Hepatic stellate cell (primary cell): ENCODE measurements around the gene LRRC4.

ENCODE experiments used
- DNase-seq: peaks from one replicate; pipeline ENCODE4 v3.0.0; 2011; ENCODE audit warnings: low spot score

The LRRC4 gene

DNA sequence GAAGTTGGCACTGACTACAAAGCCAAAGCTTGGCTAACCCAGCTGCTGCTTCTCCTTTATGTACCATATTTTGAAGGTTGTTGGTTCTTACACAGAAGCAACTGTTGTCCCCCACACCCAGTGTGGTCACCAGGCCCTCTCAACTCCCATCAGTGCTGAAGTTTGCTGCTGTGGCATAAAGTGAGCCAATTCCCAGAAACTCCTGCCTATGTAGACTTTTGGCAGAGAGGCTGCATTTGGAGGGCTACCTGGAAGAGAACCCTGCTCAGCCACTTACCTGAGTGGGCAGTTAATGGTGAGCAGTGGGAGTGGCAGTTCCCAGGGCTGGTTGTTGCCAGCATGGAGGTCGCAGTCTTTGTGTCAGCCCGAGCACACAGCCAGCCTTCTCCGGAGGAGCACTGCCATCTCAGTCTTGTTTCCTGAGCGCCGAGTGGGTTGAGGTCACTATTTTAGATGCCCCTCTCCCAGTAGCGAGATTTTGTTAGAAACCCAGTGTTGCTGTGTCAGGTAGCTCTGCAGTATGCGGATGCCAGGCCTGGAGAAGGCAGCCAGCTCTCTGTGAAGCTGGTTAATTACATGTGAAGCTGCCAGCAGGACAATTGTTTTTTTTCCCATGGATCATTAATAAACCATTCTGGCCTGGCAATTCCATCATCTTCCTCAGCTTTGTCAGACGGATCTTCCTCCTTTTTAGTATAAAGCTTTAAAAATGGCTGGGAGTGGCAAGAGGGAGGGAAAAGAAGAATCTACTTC, 24.5 kb downstream of the LRRC4 start:
- DNase-seq = no peak

DNA sequence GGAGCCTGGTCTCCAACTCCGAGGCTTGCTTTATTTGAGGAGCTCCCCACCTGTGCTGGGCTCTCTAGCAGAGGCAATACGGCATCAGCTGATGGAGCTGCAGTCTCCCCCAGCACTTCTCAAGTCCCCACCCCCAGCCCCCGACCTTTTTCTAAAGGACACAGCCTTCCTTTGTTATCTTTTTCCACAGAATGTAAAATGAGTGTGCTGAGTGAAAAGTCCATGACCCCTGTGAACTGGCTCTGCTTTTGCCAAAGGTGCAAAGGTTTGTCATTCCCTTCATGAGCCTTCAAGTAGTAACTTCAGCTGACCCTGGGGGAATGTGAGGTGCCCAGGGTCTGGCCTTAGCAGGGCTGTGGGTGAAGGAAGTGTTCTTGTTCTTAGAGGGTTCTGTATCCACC, 25.5 kb downstream of the LRRC4 start:
- no peak for DNase-seq

DNA sequence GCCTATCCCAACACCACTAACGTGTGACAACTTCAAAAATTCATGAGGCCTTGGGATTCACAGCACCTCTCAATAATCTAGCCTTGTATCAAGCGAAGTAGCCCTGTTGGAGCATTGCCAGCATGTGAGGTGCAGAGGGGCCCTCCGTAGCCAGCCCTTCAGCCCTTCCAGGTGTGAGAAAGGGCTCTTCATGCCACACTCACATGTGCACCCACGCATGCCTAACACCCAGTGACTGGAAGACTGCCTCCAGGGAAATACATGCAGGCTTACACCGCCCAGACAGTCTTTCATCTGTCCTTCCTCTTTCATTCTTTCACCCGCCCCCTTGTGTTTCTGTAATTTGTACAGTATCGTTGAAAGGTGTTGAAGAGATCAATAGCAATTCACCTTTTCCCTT, 26.1 kb downstream of the LRRC4 start:
- DNase-seq = no peak

DNA sequence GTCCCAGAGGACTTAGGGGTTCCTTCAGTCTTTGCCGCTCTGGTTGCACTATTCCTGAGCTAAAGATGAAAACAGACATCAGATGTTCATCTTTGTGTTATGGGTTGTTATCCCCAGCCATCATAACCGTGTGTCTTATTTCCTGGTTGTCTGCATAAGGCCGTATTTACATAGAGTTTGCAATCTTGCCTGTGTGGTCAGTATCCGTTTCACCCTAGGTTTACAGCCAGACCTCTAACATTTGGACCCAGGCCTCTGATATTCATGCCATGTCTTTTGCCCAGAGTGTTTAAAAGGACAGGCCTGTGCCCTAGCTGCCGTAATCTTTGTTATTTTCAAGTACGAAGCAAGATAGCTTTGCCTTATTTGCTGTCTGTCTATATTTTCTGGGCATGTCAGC, 26.6 kb downstream of the LRRC4 start:
- no peak for DNase-seq

DNA sequence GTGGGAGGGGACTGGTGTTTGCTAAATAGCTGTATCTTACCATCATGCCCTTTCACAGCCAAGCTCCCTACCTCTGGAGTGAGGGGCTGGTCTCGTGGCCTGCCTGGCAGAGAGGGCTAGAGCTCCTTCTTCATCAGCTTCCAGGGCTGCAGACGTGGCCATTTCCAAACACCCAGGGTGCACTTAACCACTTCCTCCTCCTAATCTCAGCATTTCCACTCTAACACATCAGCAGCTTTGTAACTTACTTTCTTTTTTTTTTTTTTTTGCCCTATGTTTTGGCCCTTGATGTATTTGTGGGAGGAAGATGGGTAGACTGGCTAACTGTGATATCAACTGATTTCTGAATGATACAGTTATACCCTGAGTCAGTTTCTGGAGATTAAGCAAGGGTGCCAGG, 27.4 kb downstream of the LRRC4 start:
- no peak for DNase-seq

DNA sequence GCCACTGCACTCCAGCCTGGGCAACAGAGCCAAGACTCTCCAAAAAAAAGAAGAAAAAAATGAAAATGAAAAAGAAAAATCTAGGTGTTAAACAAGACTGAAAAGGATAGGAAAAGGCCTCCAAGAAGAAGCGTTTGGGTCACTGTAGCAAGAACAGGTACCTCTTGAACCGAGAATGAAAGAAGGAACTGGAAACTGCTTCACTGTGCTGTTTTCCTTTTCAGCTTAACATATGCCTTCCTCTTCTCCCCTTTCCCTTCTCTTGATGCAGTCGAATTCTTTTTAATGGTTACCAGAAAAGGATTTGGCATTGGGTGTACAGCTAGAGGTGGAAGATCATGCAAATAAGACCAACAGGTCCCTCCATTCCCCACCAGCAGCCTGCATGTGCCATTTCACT, 28.1 kb downstream of the LRRC4 start:
- DNase-seq = no peak

DNA sequence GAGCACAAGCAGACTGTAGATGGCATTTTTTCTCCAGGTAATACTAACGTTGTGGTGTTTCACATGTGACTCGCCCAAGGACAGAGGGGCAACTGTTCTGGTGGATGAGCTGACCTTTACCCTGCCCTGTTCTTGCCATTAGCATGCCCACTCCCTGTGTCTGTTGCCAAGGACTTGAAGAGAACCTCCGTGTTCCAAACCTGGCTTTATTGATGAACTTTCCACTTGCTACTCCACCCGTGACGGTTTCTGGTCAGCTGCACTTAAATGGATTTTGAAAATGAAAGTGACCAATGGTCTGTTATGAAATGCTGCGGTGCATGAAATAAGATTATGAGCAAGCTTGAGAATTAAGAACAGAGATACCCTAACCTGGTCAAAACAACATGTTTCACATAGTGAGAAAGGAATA, 30.4 kb downstream of the LRRC4 start:
- no peak for DNase-seq

DNA sequence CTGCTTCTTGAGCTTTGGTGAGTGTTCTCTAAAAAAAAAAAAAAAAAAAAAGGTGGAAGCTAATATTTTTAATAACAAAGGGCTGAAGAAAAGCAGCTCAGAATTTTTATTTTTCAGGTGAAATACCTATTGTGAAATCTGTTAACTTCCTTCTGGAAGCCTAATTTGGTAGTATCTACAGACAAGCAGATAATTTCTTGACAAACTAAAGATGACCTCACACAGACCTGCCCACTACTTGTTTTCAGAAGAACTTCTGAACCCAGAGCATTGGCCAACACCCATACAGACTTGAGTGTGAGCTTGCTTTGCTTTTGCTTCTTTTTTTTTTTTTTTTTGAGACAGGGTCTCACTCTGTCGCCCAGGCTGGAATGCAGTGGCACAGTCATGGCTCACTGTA, 31.2 kb downstream of the LRRC4 start:
- DNase-seq = no peak

DNA sequence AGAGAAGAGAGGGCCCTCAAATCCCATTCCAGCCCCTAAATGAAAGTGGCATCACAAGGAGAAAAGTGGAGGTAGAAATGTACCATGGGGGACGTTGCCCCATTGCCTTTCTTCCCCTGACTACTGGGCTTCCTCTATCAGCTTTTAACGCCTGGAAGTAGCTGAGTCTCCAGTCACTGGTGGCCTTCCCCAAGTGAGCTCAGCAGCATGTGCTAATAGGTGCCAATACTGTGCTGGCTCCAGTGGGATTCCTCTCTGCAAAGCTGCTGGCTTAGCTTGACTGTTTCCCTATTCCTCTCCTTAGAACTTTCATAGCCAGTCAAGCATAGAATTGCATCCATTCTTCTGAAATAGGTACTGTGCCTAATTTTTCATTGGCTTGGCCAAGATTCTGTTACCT, 32.6 kb downstream of the LRRC4 start:
- no peak for DNase-seq

DNA sequence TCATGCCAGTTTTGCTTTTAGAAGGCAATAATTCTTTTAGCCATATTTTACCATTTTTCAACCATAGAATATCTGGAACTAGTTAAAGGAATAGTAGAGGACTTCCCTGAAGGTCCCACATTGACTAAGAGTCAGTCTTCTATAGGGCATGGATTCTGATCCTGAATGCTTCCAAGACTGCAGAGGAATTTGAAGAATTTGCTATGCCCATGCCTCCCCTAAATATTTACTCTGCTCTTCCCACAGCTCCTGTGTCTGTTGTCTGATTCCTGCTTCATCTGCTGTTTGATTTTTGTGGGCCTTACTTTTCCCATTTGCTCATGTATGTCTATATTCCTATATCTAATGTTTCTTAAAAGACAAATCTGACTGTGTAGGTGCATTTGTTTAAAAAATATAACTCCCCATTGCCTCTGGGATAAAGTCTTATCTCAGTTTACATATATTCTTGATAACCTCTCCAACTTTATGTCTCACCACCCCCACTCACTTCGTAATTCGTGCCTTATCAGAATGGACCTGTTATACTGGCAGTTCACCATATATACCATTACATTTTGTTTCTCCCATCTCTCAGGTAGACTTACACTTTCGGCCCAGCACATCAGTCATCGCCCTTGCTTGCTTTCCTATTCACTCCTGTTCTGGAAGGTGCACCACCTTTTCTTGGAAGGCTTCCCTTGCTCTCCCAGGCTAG, 33.9 kb downstream of the LRRC4 start:
- DNase-seq = peak; percentile 29

DNA sequence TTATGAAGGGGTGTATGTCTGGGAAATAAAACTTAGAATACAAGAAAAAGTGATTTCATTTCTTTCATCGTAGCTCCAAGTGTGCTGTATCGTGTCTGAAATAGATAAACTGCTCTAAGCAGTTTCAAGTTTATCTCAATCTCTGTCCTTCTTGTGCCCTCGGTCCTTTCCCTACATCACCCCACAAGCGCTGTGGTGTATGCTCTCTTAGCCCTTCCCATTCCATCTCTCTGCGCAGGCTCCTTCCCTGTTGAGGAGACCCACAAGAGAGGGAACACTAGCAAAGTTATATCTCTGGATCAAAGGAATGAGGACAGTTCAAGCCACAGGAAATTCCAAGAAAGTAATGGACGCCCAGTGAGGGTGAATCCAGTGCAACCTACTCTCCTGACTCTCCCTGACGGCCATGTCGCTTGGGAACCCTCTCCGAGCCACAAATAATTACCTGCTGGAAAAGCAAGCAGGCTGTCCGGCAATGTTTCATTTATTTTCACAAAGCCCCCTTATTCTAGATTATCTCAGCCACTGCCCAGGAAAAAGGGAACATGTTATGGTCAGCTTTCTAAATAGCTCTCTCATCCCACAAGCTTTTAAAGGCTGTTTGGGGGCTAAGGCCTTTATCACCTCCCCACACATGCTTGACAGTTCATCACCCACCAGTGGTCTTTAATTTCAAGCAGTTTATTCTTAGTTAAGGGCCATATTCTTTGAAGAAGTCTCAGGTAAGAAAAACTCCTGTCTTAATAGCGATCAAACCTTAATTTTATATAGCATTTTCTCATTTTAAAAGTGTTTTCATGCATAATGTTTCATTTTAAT, 34.8 kb downstream of the LRRC4 start:
- no peak for DNase-seq

DNA sequence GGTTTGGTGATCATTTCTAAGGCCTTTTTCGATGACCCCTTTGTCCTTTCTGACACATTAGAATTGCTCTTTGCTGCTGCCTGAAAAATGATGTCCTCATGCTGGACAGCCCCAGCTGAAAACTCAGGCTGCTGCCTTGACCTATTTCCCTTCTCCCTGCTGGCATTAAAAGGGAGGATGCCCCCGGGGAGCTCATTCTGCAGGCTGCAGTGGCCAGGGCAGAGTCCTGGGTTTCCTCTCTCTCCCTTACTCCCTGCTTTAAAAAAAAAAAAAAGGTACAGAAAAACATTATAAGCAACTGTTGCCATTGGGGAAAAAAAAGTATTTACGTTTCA, 35.4 kb downstream of the LRRC4 start:
- no peak for DNase-seq

DNA sequence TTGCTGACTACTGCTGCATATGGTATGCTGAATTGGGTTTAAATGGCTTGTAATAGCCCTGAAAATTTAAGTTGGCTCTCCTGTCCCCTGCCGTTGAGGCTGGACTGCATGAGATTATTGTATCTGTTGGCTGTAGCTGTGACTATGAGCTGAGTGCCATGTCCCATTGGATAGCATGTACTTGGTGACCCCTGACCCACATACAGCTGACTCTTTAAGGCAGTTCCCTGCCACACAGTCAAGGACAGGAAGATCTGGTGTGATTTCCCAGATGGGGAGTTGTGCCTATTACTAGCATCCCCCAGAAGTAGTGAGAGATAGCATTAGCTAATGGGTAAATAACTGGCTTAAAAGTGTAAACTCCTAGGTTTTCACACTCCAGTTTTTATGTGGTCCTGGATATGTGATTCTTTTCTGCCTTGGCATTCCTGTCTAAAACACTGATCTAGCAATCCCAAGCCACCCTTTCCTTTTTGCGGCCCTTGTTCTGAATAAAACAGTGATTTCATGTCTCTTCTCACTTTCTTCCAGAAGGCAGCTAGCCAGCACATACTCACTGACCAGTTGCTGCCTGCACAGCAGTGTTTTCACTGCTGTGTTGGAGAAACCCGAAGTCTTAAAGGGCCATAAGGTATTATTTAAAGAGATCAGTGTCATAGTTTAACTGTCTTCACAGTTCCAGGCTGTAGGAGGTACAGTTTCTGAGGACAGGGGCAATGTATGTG, 35.9 kb downstream of the LRRC4 start:
- peak; percentile 24 for DNase-seq

DNA sequence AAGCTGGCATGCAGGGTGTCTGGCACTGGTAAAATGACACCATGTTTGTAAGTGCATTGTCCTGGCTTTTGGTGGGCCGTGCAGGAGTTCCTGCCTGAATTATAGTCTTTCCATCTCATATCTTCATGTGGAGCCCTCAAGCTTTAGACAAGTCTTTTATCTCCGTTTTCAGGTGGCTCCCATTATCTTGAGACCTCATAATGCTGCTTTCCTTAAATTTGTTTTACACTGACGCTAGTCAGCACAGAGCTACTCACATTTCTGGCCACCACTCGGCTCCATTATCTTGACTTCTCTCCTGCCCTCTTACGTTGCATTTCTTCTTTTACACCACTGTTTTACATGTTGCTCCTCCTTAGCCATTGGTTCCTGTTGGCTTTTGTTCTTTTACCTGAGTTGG, 37.2 kb downstream of the LRRC4 start:
- DNase-seq = no peak

DNA sequence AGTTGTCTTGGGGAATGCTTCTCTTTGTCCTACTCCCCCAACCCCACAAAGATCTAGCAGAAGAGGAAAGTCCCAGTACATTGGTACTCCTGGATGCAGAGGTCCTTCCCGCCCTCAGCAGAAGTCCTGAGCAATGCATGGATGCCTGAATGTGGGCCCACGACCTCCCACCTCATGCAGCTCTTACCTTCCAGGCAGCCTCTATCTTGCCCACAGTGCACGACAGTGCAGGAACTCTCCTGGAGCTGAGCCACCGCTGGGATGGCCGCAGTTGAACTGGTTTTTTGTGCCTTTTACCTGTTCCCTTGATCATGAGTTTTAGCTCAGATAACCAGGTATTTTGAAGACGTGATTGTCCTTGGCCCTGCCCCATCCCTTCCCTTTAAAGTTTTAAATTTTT, 37.9 kb downstream of the LRRC4 start:
- no peak for DNase-seq

DNA sequence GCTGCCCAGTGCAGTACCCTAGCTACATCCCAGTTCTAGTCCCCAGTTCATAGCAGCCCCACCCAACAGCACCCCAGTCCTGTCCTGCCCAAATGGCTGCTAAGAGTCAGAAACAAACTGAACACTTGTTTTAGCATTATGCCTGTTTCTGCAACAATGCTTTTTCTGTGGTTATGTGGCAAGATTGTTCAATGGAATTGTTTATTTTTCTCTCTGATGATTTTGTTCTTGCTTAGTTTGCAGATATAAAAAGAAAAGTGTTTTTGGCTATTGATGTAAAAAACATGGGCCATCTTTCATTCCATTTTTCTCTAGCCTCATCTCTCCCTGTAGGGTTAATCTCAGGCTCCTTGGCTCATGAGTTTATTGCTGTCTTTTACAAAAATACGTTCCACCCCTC, 42.5 kb downstream of the LRRC4 start:
- DNase-seq = no peak

DNA sequence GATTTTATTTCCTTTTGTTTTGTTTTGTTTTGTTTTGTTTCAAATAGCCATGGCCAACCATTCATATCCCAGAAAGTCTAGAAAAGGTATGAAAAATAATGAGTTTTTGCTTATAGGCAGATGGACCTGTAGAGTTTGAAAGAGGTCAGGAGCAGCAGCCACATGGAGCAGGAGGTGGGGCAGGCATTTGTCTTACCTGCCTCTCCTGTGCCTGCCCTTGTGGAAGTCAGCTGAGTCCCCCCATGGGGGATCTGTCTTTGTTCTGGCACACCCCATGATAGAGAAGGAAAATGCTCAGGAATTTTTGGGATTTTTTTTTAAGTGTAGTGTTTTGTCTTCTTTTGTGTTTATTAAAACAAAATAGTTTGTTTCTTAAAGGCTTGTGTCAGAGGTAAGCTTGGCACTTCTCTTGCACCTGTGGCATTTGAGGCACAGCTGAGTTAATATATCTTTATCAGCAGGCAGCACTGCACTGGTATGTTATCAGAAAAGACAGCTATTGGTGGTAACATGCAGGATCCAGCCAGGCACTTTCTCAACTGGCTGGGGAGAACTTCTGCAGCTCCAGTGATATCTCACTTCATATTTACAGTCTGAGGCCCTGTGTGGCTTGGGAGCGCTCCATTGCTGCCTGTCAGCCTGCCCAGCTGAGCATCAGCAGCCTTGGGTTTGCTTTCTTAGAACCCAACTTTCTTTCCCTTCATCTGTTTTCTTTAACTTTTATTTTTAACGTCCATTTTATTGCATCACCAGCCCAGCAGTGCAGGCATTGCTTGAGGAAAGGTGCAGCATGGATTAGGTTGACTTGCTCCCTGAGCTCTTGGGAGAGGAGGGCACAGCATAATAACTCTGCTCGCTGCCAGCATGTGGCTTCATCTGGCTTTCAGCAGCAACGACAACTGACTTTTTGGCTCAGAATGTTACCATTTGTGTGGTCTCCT, 44.4 kb downstream of the LRRC4 start:
- no peak for DNase-seq

DNA sequence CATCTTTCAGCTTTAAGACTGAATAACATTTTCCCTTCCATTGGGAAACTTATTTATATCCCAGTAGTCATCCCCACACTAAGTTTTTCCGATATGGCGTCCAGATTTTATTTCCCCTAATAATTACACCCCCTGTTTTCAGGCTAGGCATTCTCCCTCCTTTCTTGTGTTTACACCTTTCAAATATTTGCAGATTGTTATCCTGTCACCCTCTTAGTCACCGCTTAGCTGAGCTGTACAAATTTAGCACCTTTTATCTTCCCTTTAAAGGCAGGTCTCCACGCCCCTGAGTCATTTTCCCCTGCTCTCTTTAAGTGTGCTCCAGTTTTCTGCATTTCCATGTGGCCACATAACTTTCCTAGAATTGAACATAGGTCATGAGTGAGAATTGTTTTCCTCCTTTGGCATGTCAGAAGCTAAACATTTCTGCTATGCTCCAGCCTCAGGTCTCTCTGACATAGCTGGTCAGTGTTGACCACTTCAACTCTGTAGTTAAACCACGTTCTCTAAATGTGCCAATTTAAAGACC, 47.4 kb downstream of the LRRC4 start:
- DNase-seq = no peak

DNA sequence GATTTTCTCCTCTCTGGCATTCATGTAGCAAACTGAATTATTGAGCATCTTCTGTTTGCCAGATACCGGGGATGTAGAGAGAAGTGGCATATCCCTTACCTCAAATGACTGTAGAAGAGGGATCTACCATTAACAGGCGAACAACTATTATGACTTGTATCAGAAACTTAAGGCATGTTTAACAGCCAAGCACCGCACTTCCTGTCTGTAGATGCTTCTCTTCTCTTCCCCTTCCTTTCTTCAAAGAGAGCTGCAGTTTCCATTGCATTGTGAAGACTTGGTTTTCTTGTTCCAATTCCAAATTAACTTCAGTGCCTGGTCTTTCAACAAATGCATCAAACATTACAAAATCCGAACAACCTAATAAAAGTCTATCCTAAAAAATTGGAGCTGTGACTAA, 49.3 kb downstream of the LRRC4 start:
- no peak for DNase-seq

DNA sequence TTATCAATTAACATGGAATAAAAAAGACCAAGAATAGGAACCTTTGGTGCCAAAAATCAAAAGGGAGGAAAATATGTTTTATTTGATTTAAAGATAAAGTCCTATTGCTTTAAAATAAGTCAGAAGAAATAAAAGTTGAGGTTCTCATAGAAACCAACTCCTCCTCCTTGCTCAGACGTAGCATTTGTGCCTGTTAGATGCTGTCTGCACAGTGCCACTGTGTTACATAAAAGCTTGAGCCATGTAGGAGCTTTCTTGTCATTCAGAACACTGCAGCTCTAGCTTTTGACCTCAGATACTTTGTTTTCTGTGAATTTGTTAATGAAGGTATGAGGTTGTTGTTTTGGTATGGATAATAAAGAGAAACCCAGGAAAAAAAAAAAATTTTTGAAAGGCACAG, 50.3 kb downstream of the LRRC4 start:
- DNase-seq = no peak

DNA sequence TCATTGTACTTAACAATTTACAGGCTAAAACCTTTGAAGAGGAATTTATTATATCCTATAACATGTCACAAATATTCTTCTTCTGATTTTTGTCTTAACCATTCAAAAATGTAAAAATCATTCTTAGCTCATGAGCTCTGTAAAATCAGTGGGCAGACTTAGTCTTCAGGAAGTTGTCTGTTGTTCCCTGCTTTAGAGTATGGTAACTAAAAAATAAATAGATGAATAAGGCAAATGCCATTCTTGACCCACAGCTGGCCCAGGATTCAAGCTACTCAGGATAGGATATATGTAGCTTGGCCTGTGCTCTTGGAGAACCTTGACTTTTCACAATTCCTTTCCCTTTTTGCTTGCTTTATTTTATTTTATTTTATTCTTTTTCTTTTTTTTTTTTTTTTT, 51.5 kb downstream of the LRRC4 start:
- peak; percentile 21 for DNase-seq
